ENCODE data around the gene EIF3L. TPM values are rescaled to one million over a fixed set of nuclear protein-coding genes. Genes with fewer than 3 reads are reported as not detected.

The EIF3L gene
- total and polyA plus RNA-seq, 9 of the 15 experiments (the other 6 are each of a cell fraction or from before 2014, with no cell fraction given) = 257 to 699 (median 368) TPM

DNA sequence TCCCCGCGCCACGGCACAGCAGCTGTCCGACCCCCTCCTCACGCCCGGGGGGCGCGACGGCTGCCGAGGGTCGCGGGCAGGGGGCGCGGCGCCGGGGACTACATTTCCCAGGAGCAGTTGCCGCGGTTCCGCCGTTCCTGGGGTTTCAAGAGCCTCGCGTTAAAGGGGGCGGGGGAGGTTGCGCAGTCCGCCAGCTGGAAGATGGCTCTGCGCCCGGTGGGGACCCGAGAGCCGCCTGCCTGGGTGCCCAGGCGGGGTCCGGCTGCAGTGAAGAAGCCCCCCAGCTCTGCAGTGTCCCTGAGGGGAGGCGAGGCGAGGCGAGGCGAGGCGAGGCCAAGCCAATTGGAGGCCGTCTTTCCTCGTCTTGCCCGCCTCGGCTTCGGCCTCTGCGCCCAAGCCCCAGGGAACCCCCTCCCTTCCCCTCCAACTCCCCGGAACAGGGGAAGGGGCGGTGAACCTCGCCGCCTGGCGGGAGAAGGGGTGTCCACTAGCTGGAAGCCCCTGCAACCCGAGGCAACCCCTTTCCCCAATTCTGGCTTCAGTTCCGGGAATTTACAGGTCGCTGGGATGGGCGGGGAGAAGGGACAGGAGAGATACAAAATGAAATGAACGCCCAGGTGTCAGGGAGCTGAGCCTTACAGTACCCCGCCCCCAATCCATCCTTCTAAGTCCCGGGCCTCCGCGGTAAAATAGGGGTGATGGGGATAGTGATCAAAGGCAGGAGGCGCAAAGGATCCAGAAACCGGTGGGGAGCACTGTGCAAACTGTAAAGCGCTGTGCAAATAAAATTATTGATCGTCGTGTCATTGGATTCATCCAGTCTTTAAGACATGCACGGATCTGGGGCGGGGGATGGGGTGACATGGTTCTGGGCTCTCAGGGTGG, 46.7 kb upstream of the EIF3L start (continued):
- TF ChIP-seq CREB3 (tag; conservative IDR thresholded peaks at IDR 0.05; ENCODE audit: low read depth) (no peak), RBM14 (IDR thresholded peaks at IDR 0.05; ENCODE audit: borderline replicate concordance, insufficient read depth, low read depth, low read length) (0 out of 2 replicates have a peak, but pooled peaks have one; percentile 53), SRF (CRISPR knock-in tag; IDR thresholded peaks at IDR 0.05) (no peak), MECOM (CRISPR knock-in tag; IDR thresholded peaks at IDR 0.05) (no peak), GABPA (tag; conservative IDR thresholded peaks at IDR 0.05; ENCODE audit: low read depth) (peak; percentile 50), ZNF444 (CRISPR knock-in tag; IDR thresholded peaks at IDR 0.05) (no peak), THAP12 (CRISPR knock-in tag; IDR thresholded peaks at IDR 0.05) (no peak), SIN3A (IDR thresholded peaks at IDR 0.05; ENCODE audit: borderline replicate concordance in 2 of 2, control insufficient read depth in 1 of 2, low read depth in 2 of 2, low read length in 2 of 2) (peak in 1 of 2 experiments; percentile 68; a peak in 1 of 4 replicates), ELF2 (CRISPR knock-in tag; IDR thresholded peaks at IDR 0.05) (0 out of 2 replicates have a peak, but pooled peaks have one; percentile 38), RB1 (IDR thresholded peaks at IDR 0.05; ENCODE audit: low read depth) (0 out of 2 replicates have a peak, but pooled peaks have one; percentile 23), SP1 (CRISPR knock-in tag; IDR thresholded peaks at IDR 0.05) (0 out of 2 replicates have a peak, but pooled peaks have one; percentile 13), SIX5 (IDR thresholded peaks at IDR 0.05; ENCODE audit: borderline replicate concordance in 1 of 2, insufficient read depth in 1 of 2, low read depth in 1 of 2, low read length in 2 of 2) (0 out of 4 replicates have a peak, but pooled peaks have one; percentile 36), CEBPB (tag; IDR thresholded peaks at IDR 0.05) (peak; percentile 74), ELF1 (tag; IDR thresholded peaks at IDR 0.05) (peak; percentile 58), MTA3 (IDR thresholded peaks at IDR 0.05; ENCODE audit: borderline replicate concordance) (0 out of 2 replicates have a peak, but pooled peaks have one; percentile 59), ZNF274 (IDR thresholded peaks at IDR 0.05; ENCODE audit: borderline replicate concordance, low read depth, low read length) (no peak)
- TF ChIP-seq, protein P1, sequence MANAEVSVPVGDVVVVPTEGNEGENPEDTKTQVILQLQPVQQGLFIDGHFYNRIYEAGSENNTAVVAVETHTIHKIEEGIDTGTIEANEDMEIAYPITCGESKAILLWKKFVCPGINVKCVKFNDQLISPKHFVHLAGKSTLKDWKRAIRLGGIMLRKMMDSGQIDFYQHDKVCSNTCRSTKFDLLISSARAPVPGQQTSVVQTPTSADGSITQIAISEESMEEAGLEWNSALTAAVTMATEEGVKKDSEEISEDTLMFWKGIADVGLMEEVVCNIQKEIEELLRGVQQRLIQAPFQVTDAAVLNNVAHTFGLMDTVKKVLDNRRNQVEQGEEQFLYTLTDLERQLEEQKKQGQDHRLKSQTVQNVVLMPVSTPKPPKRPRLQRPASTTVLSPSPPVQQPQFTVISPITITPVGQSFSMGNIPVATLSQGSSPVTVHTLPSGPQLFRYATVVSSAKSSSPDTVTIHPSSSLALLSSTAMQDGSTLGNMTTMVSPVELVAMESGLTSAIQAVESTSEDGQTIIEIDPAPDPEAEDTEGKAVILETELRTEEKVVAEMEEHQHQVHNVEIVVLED (CRISPR knock-in tag; IDR thresholded peaks at IDR 0.05) = peak; percentile 50

Data from K562 (cell line).